Measurements from ENCODE around the gene CAMTA1. TPM values are rescaled to one million over a fixed set of nuclear protein-coding genes. Genes with fewer than 3 reads are reported as not detected.

Gene CAMTA1
- total and polyA plus RNA-seq, 4 donors: 78.7 to 438 (median 173) TPM

DNA sequence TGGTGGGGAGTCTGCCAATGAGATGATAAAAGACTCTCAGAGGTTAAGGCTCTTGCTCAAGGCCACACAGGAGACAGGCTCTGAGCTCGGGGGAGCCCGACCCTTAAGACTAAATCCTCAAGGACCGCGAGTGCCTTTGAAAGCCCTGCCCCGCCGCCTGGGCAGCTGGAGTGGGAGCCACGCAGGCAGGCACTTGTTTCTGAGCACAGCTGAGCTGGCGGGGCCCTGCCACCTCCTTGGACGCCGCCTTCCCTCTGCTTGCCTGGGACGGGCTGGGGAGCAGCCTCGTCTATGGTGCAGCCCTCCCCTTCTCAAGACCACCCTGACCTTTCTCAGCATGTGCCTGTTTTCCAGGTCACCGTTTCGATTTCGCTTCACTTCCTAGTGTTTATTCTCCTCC is 169.3 kb downstream of the CAMTA1 start:
- H3K27ac ChIP-seq (ENCODE audit: low read depth in 1 of 2, low read length in 2 of 2): no peak overlapping the region
- no peaks in the 10 kb centered on the region for H3K9me3 ChIP-seq (ENCODE audit: control insufficient read depth, low read length)
- WGBS, 2 donors: 75 to 76% methylated on average over 15 of the region's 15 CpGs
- ATAC-seq (ENCODE audit: low FRiP score) (no peak), DNase-seq (no peak)
- H3K27me3 ChIP-seq (ENCODE audit: control insufficient read depth in 1 of 2, insufficient read depth in 2 of 2, low read length in 1 of 2): no peaks in the 10 kb centered on the region
- intact Hi-C loops (cut with DNase I): loop anchor here in 1 of 2 donors (1.0 kb wide), 1 partner anchor 13 kb away; no protein-coding TSS in a partner anchor
- no peaks in the 10 kb centered on the region for H3K36me3 ChIP-seq (ENCODE audit: control insufficient read depth in 1 of 2, insufficient read depth in 2 of 2, low read length in 1 of 2)
- H3K4me1 ChIP-seq (ENCODE audit: control insufficient read depth in 1 of 2, insufficient read depth in 2 of 2, low read length in 2 of 2): no peaks in the 10 kb centered on the region
- no peak overlapping the region for H3K4me3 ChIP-seq (ENCODE audit: low read length in 2 of 2)

GRCh38 chr1:6955357-6956094 is 170.3 kb downstream of the CAMTA1 start:
- no peaks in the 10 kb centered on the region for H3K27me3 ChIP-seq (ENCODE audit: control insufficient read depth in 1 of 2, insufficient read depth in 2 of 2, low read length in 1 of 2)
- H3K4me3 ChIP-seq (ENCODE audit: low read length in 2 of 2): no peak overlapping the region
- no peak overlapping the region for H3K27ac ChIP-seq (ENCODE audit: low read depth in 1 of 2, low read length in 2 of 2)
- DNase-seq: no peak
- WGBS, 2 donors: 81 to 83% methylated on average over 16 of the region's 16 CpGs
- H3K9me3 ChIP-seq (ENCODE audit: control insufficient read depth, low read length): no peaks in the 10 kb centered on the region
- ATAC-seq (ENCODE audit: low FRiP score): peak; percentile 15
- intact Hi-C loops (cut with DNase I): no loop called here
- no peaks in the 10 kb centered on the region for H3K36me3 ChIP-seq (ENCODE audit: control insufficient read depth in 1 of 2, insufficient read depth in 2 of 2, low read length in 1 of 2)
- H3K4me1 ChIP-seq (ENCODE audit: control insufficient read depth in 1 of 2, insufficient read depth in 2 of 2, low read length in 2 of 2): no peaks in the 10 kb centered on the region

DNA sequence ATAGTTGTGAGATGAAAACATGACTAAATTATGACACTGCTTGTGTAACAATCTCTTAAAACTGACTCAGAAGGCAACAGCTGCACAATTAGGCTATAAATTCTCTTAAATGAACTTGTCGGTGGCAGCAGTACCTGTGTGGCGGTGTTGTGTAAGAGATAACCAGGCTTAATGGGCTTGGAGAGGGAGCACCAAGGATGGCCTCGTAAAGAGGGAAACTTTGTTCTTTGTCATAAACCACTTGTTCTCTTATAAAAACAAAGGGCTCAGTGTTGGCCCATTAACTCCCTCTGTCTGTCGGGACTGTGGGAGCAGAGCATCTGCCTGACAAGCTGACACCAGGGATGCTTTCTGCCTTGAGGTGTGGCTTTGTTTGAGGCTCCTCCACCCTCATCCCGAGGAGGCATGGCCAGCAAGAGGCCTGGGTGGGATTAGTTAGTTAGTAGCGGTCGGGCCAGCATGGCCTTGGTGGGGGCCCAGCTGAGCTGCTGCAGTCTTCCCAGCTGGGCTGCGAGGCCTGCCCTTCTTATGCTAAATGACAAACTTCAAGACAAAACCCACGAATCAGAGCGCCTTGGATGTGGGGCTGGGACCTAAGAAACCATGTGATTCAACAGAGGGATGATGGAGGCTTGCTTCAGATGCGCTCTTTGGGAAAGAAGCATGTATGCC is 171.4 kb downstream of the CAMTA1 start:
- DNase-seq (peak in 1 of 2 donors; percentile 59), ATAC-seq (ENCODE audit: low FRiP score) (no peak)
- no peaks in the 10 kb centered on the region for H3K4me1 ChIP-seq (ENCODE audit: control insufficient read depth in 1 of 2, insufficient read depth in 2 of 2, low read length in 2 of 2)
- H3K4me3 ChIP-seq (ENCODE audit: low read length in 2 of 2): no peak overlapping the region
- H3K27me3 ChIP-seq (ENCODE audit: control insufficient read depth in 1 of 2, insufficient read depth in 2 of 2, low read length in 1 of 2): no peaks in the 10 kb centered on the region
- H3K36me3 ChIP-seq (ENCODE audit: control insufficient read depth in 1 of 2, insufficient read depth in 2 of 2, low read length in 1 of 2): no peaks in the 10 kb centered on the region
- 90% methylated on average over 11 of the region's 11 CpGs for WGBS, 2 donors
- H3K27ac ChIP-seq (ENCODE audit: low read depth in 1 of 2, low read length in 2 of 2): no peak overlapping the region
- intact Hi-C loops (cut with DNase I): no loop called here
- no peaks in the 10 kb centered on the region for H3K9me3 ChIP-seq (ENCODE audit: control insufficient read depth, low read length)

GRCh38 chr1:6957341-6957740 is 172.1 kb downstream of the CAMTA1 start:
- Histone ChIP-seq H3K4me3 (ENCODE audit: low read length in 2 of 2) (no peak overlapping the region), H3K4me1 (ENCODE audit: control insufficient read depth in 1 of 2, insufficient read depth in 2 of 2, low read length in 2 of 2) (no peaks in the 10 kb centered on the region), H3K27me3 (ENCODE audit: control insufficient read depth in 1 of 2, insufficient read depth in 2 of 2, low read length in 1 of 2) (no peaks in the 10 kb centered on the region), H3K27ac (ENCODE audit: low read depth in 1 of 2, low read length in 2 of 2) (no peak overlapping the region), H3K36me3 (ENCODE audit: control insufficient read depth in 1 of 2, insufficient read depth in 2 of 2, low read length in 1 of 2) (no peaks in the 10 kb centered on the region), H3K9me3 (ENCODE audit: control insufficient read depth, low read length) (no peaks in the 10 kb centered on the region)
- intact Hi-C loops (cut with DNase I): no loop called here
- DNase-seq (no peak), ATAC-seq (ENCODE audit: low FRiP score) (no peak)
- 96 to 98% methylated on average over 5 of the region's 5 CpGs for WGBS, 2 donors

- DNase-seq (no peak), ATAC-seq (ENCODE audit: low FRiP score) (no peak)
- Histone ChIP-seq H3K36me3 (ENCODE audit: control insufficient read depth in 1 of 2, insufficient read depth in 2 of 2, low read length in 1 of 2) (no peaks in the 10 kb centered on the region), H3K9me3 (ENCODE audit: control insufficient read depth, low read length) (no peaks in the 10 kb centered on the region), H3K27ac (ENCODE audit: low read depth in 1 of 2, low read length in 2 of 2) (no peak overlapping the region), H3K4me3 (ENCODE audit: low read length in 2 of 2) (no peak overlapping the region), H3K4me1 (ENCODE audit: control insufficient read depth in 1 of 2, insufficient read depth in 2 of 2, low read length in 2 of 2) (no peaks in the 10 kb centered on the region), H3K27me3 (ENCODE audit: control insufficient read depth in 1 of 2, insufficient read depth in 2 of 2, low read length in 1 of 2) (no peaks in the 10 kb centered on the region)
- WGBS, 2 donors: 95 to 96% methylated on average over 15 of the region's 15 CpGs
- intact Hi-C loops (cut with DNase I): no loop called here
Observed at GRCh38 chr1:6958407-6959030, 173.3 kb downstream of the CAMTA1 start.

- no peaks in the 10 kb centered on the region for H3K9me3 ChIP-seq (ENCODE audit: control insufficient read depth, low read length)
- intact Hi-C loops (cut with DNase I): no loop called here
- no peak for ATAC-seq (ENCODE audit: low FRiP score)
- 94 to 96% methylated on average over 8 of the region's 8 CpGs for WGBS, 2 donors
- H3K27ac ChIP-seq (ENCODE audit: low read depth in 1 of 2, low read length in 2 of 2): no peak overlapping the region
- no peak overlapping the region for H3K4me3 ChIP-seq (ENCODE audit: low read length in 2 of 2)
- H3K36me3 ChIP-seq (ENCODE audit: control insufficient read depth in 1 of 2, insufficient read depth in 2 of 2, low read length in 1 of 2): no peaks in the 10 kb centered on the region
- H3K4me1 ChIP-seq (ENCODE audit: control insufficient read depth in 1 of 2, insufficient read depth in 2 of 2, low read length in 2 of 2): no peaks in the 10 kb centered on the region
- H3K27me3 ChIP-seq (ENCODE audit: control insufficient read depth in 1 of 2, insufficient read depth in 2 of 2, low read length in 1 of 2): no peaks in the 10 kb centered on the region
- no peak for DNase-seq
Observed at GRCh38 chr1:6959491-6959890, 174.2 kb downstream of the CAMTA1 start.

- Histone ChIP-seq H3K4me1 (ENCODE audit: control insufficient read depth in 1 of 2, insufficient read depth in 2 of 2, low read length in 2 of 2) (no peaks in the 10 kb centered on the region), H3K4me3 (ENCODE audit: low read length in 2 of 2) (no peak overlapping the region), H3K27me3 (ENCODE audit: control insufficient read depth in 1 of 2, insufficient read depth in 2 of 2, low read length in 1 of 2) (no peaks in the 10 kb centered on the region), H3K9me3 (ENCODE audit: control insufficient read depth, low read length) (no peaks in the 10 kb centered on the region), H3K27ac (ENCODE audit: low read depth in 1 of 2, low read length in 2 of 2) (no peak overlapping the region), H3K36me3 (ENCODE audit: control insufficient read depth in 1 of 2, insufficient read depth in 2 of 2, low read length in 1 of 2) (no peaks in the 10 kb centered on the region)
- DNase-seq (no peak), ATAC-seq (ENCODE audit: low FRiP score) (no peak)
- intact Hi-C loops (cut with DNase I): no loop called here
- WGBS, 2 donors: 13 to 20% methylated on average over 12 of the region's 12 CpGs
Observed at GRCh38 chr1:6960291-6960811, 175.1 kb downstream of the CAMTA1 start.

DNA sequence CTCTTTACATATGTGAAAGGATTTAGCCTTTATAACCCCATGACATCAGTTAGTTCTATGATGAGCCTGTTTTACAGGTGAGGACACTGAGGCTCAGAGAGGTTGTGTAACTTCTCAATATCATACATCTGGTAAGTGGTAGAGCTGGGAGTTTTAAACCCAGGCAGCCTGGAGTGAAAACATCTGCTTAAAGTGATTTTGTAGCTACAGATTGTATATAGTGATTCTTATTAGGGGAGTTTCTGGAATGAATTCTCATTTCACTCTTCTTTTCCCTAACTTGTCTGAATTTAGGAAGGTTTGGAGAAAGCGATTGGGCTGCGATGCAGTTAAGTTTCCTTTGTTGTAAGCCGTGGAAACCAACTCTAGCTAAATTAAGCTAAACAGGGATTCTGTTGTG is 175.6 kb downstream of the CAMTA1 start:
- Histone ChIP-seq H3K9me3 (ENCODE audit: control insufficient read depth, low read length) (no peaks in the 10 kb centered on the region), H3K4me1 (ENCODE audit: control insufficient read depth in 1 of 2, insufficient read depth in 2 of 2, low read length in 2 of 2) (no peaks in the 10 kb centered on the region), H3K36me3 (ENCODE audit: control insufficient read depth in 1 of 2, insufficient read depth in 2 of 2, low read length in 1 of 2) (no peaks in the 10 kb centered on the region), H3K4me3 (ENCODE audit: low read length in 2 of 2) (no peak overlapping the region), H3K27ac (ENCODE audit: low read depth in 1 of 2, low read length in 2 of 2) (no peak overlapping the region), H3K27me3 (ENCODE audit: control insufficient read depth in 1 of 2, insufficient read depth in 2 of 2, low read length in 1 of 2) (no peaks in the 10 kb centered on the region)
- intact Hi-C loops (cut with DNase I): no loop called here
- ATAC-seq (ENCODE audit: low FRiP score) (no peak), DNase-seq (no peak)
- 90 to 96% methylated on average over 3 of the region's 3 CpGs for WGBS, 2 donors
